Naive thymus-derived CD4-positive, alpha-beta T cell (primary cell): ENCODE results near the gene RAET1E. TPM values are rescaled to one million over a fixed set of nuclear protein-coding genes. Genes with fewer than 3 reads are reported as not detected.
A peak's percentile ranks its signal among the peaks of the same experiment; 100 is the strongest.

Experiments
- ATAC-seq: fragments of 150-1000 bp; cut with Tn5 transposase; 2 replicates; pipeline ENCODE4 v1.10.0; 2021; ENCODE audit warnings: mild to moderate bottlenecking, moderate library complexity
- CTCF ChIA-PET: fragments of 350-600 bp; sonication (Branson Sonifier 250); formaldehyde crosslinking; loops from one replicate; lab custom pipeline; 2021; ENCODE audit warnings: antibody characterized with exemption; lab: Charles Lee
- POLR2A ChIA-PET: fragments of 350-600 bp; sonication (Branson Sonifier 250); formaldehyde crosslinking; loops from one replicate; lab custom pipeline; 2021; ENCODE audit warnings: antibody characterized with exemption, inconsistent platforms; lab: Charles Lee
- DNase-seq, 9 donors: peaks; one replicate each; pipeline versions ENCODE4 v3.0.0 to v3.0.0-alpha.2; 2020 to 2022; ENCODE audit warnings: mixed read lengths in 1 of 9
- H3K27ac ChIP-seq: one replicate; pipeline ENCODE4 v1.7.0; 2013; ENCODE audit warnings: mild to moderate bottlenecking, low read depth, low read length, moderate library complexity
- H3K27me3 ChIP-seq, 2 donors: one replicate each; pipeline ENCODE4 v1.7.0; 2013; ENCODE audit warnings: low read length in 2 of 2, mild to moderate bottlenecking in 2 of 2, moderate library complexity in 2 of 2; ENCODE audit not compliant: control insufficient read depth in 2 of 2, insufficient read depth in 2 of 2
- H3K36me3 ChIP-seq, 3 experiments: 1 replicate in 2 of 3; 2 replicates in 1 of 3; pipeline ENCODE4 v1.7.0; 2013; ENCODE audit warnings: low read length in 3 of 3, mild to moderate bottlenecking in 3 of 3, moderate library complexity in 1 of 3; ENCODE audit not compliant: insufficient read depth in 3 of 3, control insufficient read depth in 2 of 3
- H3K4me1 ChIP-seq, 2 donors: one replicate each; pipeline ENCODE4 v1.7.0; 2013; ENCODE audit warnings: low read length in 2 of 2, mild to moderate bottlenecking in 2 of 2, moderate library complexity in 1 of 2; ENCODE audit not compliant: control insufficient read depth in 2 of 2, insufficient read depth in 2 of 2
- H3K4me3 ChIP-seq: 2 replicates; pipeline ENCODE4 v1.7.0; 2013; ENCODE audit warnings: mild to moderate bottlenecking, low read length
- H3K9me3 ChIP-seq, 3 experiments: 1 replicate in 2 of 3; 2 replicates in 1 of 3; pipeline ENCODE4 v1.7.0; 2013; ENCODE audit warnings: low read length in 3 of 3; ENCODE audit not compliant: control insufficient read depth in 2 of 3
- H3K27ac Mint-ChIP-seq, 9 donors: one replicate each; pipeline ENCODE4 v1.8.0; 2020 to 2022; ENCODE audit warnings: mixed read lengths in 9 of 9, mild to moderate bottlenecking in 8 of 9, moderate library complexity in 5 of 9, inconsistent platforms in 2 of 9
- H3K27me3 Mint-ChIP-seq, 5 donors: one replicate each; pipeline ENCODE4 v1.8.0; 2021 to 2022; ENCODE audit warnings: mixed read lengths in 5 of 5, mild to moderate bottlenecking in 1 of 5
- H3K36me3 Mint-ChIP-seq, 5 donors: one replicate each; pipeline ENCODE4 v1.8.0; 2020 to 2022; ENCODE audit warnings: mixed read lengths in 5 of 5, mild to moderate bottlenecking in 3 of 5, inconsistent platforms in 1 of 5
- H3K4me1 Mint-ChIP-seq, 7 donors: one replicate each; pipeline ENCODE4 v1.8.0; 2020 to 2022; ENCODE audit warnings: mixed read lengths in 7 of 7, mild to moderate bottlenecking in 3 of 7, inconsistent platforms in 1 of 7
- H3K4me3 Mint-ChIP-seq, 10 donors: one replicate each; pipeline ENCODE4 v1.8.0; 2020 to 2022; ENCODE audit warnings: mild to moderate bottlenecking in 10 of 10, mixed read lengths in 10 of 10, moderate library complexity in 6 of 10, inconsistent platforms in 2 of 10
- H3K9me3 Mint-ChIP-seq, 11 donors: one replicate each; pipeline ENCODE4 v1.8.0; 2020 to 2022; ENCODE audit warnings: mixed read lengths in 11 of 11, mild to moderate bottlenecking in 4 of 11, inconsistent platforms in 1 of 11, moderate library complexity in 1 of 11
- intact Hi-C, 2 donors: fragments of 100-400 bp; cut with micrococcal nuclease; formaldehyde crosslinking; loops; one replicate each; pipeline ENCODE4 v1.15.1; 2023
- polyA plus RNA-seq, 2 donors: library from polyadenylated mRNA; unstranded; fragments of 300-500 nt; fragmentation: Illumina TruSeq; gene quantifications; one replicate each; pipeline ENCODE4 v1.2.3, GENCODE V29; 2021
- total RNA-seq, 6 experiments: library from RNA in 5 of 6; stranded (reverse) in 5 of 6; gene quantifications; 1 replicate in 5 of 6; 2 replicates in 1 of 6; pipeline ENCODE4 v1.2.3 and lab custom pipeline; 2021 to 2026

Gene RAET1E
- total and polyA plus RNA-seq, 7 experiments from 2014 or later: not detected

DNA sequence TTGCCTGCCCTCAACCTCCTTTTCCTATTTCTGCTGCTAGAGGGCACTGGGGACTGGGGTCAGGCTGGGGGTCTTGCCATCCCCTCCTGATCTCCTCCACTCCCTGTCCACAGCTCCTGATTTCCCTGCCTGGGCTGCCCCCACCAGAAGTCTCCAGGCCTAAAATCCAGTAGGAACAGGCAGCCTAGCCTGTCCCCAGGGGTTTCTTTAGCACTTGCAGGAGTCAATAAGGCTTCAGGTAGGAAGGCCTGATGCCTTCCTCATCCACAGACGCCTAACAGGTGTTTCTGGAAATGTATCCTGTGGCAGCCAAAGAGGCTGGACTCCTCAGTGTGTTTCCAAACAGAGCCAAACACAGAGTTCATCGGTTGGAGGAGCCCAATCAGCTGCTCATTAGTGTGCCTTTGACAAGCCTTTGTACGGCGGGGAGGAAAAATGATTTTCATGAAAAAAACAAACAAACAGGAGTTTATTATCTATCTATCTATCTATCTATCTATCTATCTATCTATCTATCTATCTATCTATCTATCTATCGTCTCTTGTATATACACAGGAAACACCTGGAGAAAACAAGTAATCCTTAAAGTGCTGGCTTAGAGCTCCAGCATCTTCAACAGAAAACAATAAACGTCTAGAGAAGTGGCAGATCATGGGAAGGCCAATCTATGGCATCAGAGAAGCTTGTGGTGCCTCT lies 3.7 kb upstream of the RAET1E start:
- ChIA-PET CTCF (no interaction called here), POLR2A (no interaction called here)
- Mint-ChIP-seq H3K36me3 (no peaks in the 10 kb centered on the region), H3K9me3 (no peaks in the 10 kb centered on the region), H3K27me3 (peaks cover 0 to 20% (median 0%) of the 10 kb centered on the region in 5 donors), H3K4me3 (no peak overlapping the region), H3K27ac (no peak overlapping the region), H3K4me1 (peaks cover 0 to 3% (median 0%) of the 10 kb centered on the region in 7 donors)
- ATAC-seq (no peak), DNase-seq (no peak)
- Histone ChIP-seq H3K4me3 (no peak overlapping the region), H3K9me3 (no peaks in the 10 kb centered on the region), H3K27ac (no peak overlapping the region), H3K27me3 (no peaks in the 10 kb centered on the region), H3K36me3 (no peaks in the 10 kb centered on the region), H3K4me1 (no peaks in the 10 kb centered on the region)
- intact Hi-C loops: no loop called here

DNA sequence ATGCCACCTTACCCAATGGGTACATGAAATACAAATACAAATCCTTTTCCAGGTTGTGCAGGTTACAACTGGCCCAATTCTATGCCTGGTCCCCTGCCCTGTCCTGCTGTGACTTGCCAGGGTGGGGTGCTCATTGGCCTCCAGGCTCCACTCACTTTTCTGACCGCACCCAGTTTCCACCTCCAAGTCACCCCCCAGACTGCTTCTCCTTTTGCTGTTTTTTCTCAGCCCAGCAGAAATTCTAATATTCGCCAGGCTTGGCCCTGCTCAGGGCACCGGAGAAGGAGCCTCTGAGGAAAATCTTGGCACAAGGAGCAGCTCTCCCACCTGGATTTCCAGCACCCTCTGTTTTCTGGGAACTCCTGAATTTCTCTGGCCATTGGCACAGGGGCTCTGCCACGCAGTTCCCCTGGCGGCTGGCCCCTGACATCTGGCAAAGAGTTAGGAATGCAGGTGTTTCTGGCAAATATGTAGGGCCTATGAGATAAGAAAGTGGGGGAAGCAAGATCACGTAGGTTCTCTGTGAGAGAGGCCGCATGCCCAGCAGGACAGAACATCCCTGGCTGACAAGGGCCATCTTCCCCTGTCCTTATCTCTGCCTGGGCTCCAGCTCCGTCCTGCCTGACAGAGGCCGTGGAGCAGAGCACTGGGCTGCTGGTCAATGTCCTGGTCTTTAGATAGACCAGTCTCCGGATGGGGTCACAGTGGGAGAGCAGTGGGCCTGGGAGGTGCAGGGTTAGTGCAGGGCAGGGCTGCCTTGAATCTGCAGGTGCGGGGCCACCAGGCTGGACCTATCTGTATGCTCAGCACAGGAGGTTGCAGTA lies 2.9 kb upstream of the RAET1E start:
- no peak overlapping the region for H3K4me3 Mint-ChIP-seq
- no peaks in the 10 kb centered on the region for H3K27me3 ChIP-seq
- no peak overlapping the region for H3K27ac ChIP-seq
- no peak for DNase-seq
- intact Hi-C loops: no loop called here
- peaks cover 3 to 10% (median 7%) of the 10 kb centered on the region in 7 donors for H3K4me1 Mint-ChIP-seq
- CTCF ChIA-PET: no interaction called here
- no peaks in the 10 kb centered on the region for H3K9me3 ChIP-seq
- H3K27me3 Mint-ChIP-seq: peaks cover 0 to 20% (median 0%) of the 10 kb centered on the region in 5 donors
- POLR2A ChIA-PET: no interaction called here
- H3K4me1 ChIP-seq: peaks cover 0 to 3% of the 10 kb centered on the region in 2 donors
- H3K4me3 ChIP-seq: no peak overlapping the region
- H3K27ac Mint-ChIP-seq: no peak overlapping the region
- no peaks in the 10 kb centered on the region for H3K9me3 Mint-ChIP-seq
- no peaks in the 10 kb centered on the region for H3K36me3 Mint-ChIP-seq
- H3K36me3 ChIP-seq: no peaks in the 10 kb centered on the region
- ATAC-seq: no peak

DNA sequence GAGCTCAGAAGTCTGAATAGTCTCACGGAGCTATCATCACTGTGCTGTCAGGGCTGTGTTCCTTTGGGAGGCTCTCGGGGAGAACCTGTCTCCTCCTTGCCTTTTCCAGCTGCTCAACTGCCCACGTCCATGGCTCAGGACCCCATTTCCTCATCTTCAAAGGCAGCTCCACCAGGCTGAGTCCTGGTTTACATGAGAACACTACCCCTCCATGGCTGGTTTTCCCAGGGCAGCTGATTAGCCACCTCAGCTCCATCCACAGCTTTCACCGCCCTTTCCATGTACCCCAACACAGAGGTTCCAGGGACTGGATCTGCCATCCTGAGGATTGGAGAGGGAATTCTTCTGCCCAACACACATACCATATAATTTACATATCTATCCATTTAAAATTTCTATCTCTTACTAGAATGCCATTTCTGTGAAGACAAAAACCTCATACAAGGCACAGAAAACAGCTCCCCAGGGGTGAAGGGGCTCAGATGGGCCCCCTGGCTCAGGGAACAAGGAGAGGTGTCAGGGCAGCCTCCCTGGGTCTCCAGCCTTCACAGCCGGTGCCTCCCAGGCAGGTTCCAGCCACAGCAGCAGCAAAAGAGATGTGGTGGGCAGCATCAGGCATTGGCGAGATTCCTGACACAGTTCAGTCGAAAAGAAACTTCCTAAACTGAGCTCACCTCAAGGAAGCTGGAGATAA lies 2.2 kb upstream of the RAET1E start:
- H3K27ac Mint-ChIP-seq: no peak overlapping the region
- intact Hi-C loops: no loop called here
- no peaks in the 10 kb centered on the region for H3K27me3 ChIP-seq
- no peaks in the 10 kb centered on the region for H3K36me3 Mint-ChIP-seq
- no peaks in the 10 kb centered on the region for H3K9me3 ChIP-seq
- H3K27me3 Mint-ChIP-seq: peaks cover 0 to 20% (median 0%) of the 10 kb centered on the region in 5 donors
- ATAC-seq (no peak), DNase-seq (no peak)
- no peak overlapping the region for H3K4me3 ChIP-seq
- no peak overlapping the region for H3K27ac ChIP-seq
- ChIA-PET CTCF (no interaction called here), POLR2A (no interaction called here)
- H3K4me1 Mint-ChIP-seq: peaks cover 6 to 17% (median 10%) of the 10 kb centered on the region in 7 donors
- no peaks in the 10 kb centered on the region for H3K36me3 ChIP-seq
- H3K4me3 Mint-ChIP-seq: no peak overlapping the region
- no peaks in the 10 kb centered on the region for H3K9me3 Mint-ChIP-seq
- H3K4me1 ChIP-seq: peaks cover 0 to 9% of the 10 kb centered on the region in 2 donors

DNA sequence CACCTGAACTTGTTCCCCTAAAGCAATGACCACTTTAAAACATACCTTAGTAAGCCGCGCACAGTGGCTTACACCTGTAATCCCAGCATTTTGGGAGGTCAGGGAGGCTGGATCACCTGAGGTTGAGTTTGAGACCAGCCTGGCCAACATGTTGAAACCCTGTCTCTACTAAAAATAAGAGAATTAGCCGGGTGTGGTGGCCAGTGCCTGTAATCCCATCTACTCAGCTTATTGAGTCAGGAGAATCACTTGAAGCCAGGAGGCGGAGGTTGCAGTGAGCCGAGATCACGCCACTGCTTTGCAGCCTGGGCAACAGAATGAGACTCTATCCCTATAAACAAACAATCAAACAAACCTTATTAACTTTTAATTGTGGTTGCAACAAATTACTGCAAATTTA lies 1.6 kb upstream of the RAET1E start:
- ChIA-PET POLR2A (no interaction called here), CTCF (no interaction called here)
- peaks cover 2 to 22% (median 2%) of the 10 kb centered on the region in 5 donors for H3K27me3 Mint-ChIP-seq
- H3K27ac Mint-ChIP-seq: no peak overlapping the region
- H3K9me3 Mint-ChIP-seq: no peaks in the 10 kb centered on the region
- no peak overlapping the region for H3K4me3 Mint-ChIP-seq
- no peak for DNase-seq
- Histone ChIP-seq H3K27me3 (no peaks in the 10 kb centered on the region), H3K4me1 (peaks cover 0 to 9% of the 10 kb centered on the region in 2 donors), H3K36me3 (no peaks in the 10 kb centered on the region), H3K9me3 (no peaks in the 10 kb centered on the region), H3K4me3 (no peak overlapping the region), H3K27ac (no peak overlapping the region)
- H3K36me3 Mint-ChIP-seq: no peaks in the 10 kb centered on the region
- H3K4me1 Mint-ChIP-seq: peaks cover 8 to 19% (median 10%) of the 10 kb centered on the region in 7 donors
- ATAC-seq: no peak
- intact Hi-C loops: no loop called here

DNA sequence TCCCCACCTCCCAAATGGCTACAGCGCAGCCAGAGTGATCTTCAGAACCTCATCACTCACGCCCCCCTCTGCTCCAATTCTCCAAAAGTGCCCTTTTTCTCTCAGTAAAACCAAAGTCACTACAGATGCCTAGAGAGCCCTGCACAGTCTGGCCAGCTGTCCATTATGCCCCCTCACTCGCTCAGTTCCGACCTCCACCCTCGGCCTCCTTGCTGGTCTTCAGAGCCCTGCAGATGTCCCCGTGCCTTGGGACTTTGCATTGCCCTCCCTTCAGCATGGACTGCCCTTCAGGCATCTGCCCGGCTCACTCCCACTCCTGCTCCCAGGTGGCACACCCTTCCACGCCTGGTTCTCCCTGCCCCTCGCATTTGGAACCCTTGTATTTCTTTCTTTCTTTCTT lies 1.1 kb upstream of the RAET1E start:
- Mint-ChIP-seq H3K27me3 (peaks cover 3 to 26% (median 5%) of the 10 kb centered on the region in 5 donors), H3K9me3 (no peaks in the 10 kb centered on the region), H3K36me3 (no peaks in the 10 kb centered on the region), H3K4me3 (no peak overlapping the region), H3K27ac (no peak overlapping the region), H3K4me1 (peaks cover 8 to 19% (median 11%) of the 10 kb centered on the region in 7 donors)
- ATAC-seq (no peak), DNase-seq (no peak)
- Histone ChIP-seq H3K36me3 (no peaks in the 10 kb centered on the region), H3K27me3 (no peaks in the 10 kb centered on the region), H3K27ac (no peak overlapping the region), H3K4me3 (no peak overlapping the region), H3K4me1 (peaks cover 0 to 9% of the 10 kb centered on the region in 2 donors), H3K9me3 (no peaks in the 10 kb centered on the region)
- intact Hi-C loops: no loop called here
- ChIA-PET CTCF (no interaction called here), POLR2A (interaction anchor here (0.6 kb wide), 1 partner anchor 28 kb away, joined by 3 read pairs; no protein-coding TSS in a partner anchor)

DNA sequence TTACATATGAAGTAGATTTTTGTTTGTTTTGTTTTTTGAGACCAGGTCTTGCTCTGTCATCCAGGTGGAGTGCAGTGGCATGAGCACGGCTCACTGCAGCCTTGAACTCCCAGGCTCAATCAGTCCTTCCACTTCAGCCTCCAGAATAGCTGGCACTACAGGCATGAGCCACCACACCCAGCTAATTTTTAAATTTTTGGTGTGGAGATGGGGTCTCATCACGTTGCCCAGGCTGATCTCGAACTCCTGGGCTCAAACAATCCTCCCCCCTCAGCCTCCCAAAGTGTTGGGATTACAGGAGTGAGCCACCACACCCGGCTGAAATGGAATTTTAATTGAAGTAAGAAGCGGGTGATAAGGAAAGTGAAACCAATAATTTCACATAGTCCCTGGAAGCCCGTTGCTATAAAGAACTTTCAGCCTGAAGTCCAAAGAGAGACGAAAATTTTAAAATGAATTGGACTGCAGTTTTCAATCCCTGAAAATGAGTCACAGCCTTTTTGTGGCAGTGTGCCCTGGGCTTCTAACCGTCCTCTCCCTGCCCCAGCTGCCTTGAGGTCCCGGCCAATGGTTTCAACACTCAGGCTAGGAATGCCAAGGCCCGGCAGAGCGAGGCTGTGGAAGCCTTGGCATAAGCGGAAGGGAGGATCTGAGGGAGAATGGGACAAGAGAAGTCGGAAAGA lies 757 bp downstream of the RAET1E start:
- intact Hi-C loops: no loop called here
- Histone ChIP-seq H3K36me3 (no peaks in the 10 kb centered on the region), H3K4me3 (no peak overlapping the region), H3K4me1 (peaks cover 0 to 9% of the 10 kb centered on the region in 2 donors), H3K9me3 (no peaks in the 10 kb centered on the region), H3K27ac (no peak overlapping the region), H3K27me3 (no peaks in the 10 kb centered on the region)
- H3K4me3 Mint-ChIP-seq: no peak overlapping the region
- H3K9me3 Mint-ChIP-seq: no peaks in the 10 kb centered on the region
- DNase-seq (peak in 1 of 9 donors; percentile 18), ATAC-seq (no peak)
- CTCF ChIA-PET: interaction anchor here (1.2 kb wide), 1 partner anchor 20 kb away, joined by 3 read pairs; no protein-coding TSS in a partner anchor
- no peak overlapping the region for H3K27ac Mint-ChIP-seq
- H3K36me3 Mint-ChIP-seq: no peaks in the 10 kb centered on the region
- H3K27me3 Mint-ChIP-seq: peaks cover 3 to 34% (median 6%) of the 10 kb centered on the region in 5 donors
- POLR2A ChIA-PET: no interaction called here
- H3K4me1 Mint-ChIP-seq: peaks cover 8 to 24% (median 11%) of the 10 kb centered on the region in 7 donors
